Immature natural killer cell (primary cell): ENCODE results near the gene DOK7. TPM values are rescaled to one million over a fixed set of nuclear protein-coding genes. Genes with fewer than 3 reads are reported as not detected.
"Not testable (repeated sequence)": the region's sequence is repeated elsewhere in the genome, so short reads cannot be mapped to it uniquely, and the experiment has no call there.

Experiments
- DNase-seq, 3 donors: peaks; one replicate each; pipeline ENCODE4 v3.0.0; 2022; ENCODE audit warnings: mixed read lengths in 1 of 3
- H3K27ac Mint-ChIP-seq, 6 donors: one replicate each; pipeline ENCODE4 v1.8.0; 2020; ENCODE audit warnings: mixed read lengths in 6 of 6, mild to moderate bottlenecking in 5 of 6, inconsistent platforms in 4 of 6, moderate library complexity in 3 of 6
- H3K27me3 Mint-ChIP-seq, 3 donors: one replicate each; pipeline ENCODE4 v1.8.0; 2020 to 2021; ENCODE audit warnings: low read depth in 3 of 3, mild to moderate bottlenecking in 3 of 3, mixed read lengths in 3 of 3, moderate library complexity in 3 of 3, inconsistent platforms in 1 of 3
- H3K36me3 Mint-ChIP-seq, 3 donors: one replicate each; pipeline ENCODE4 v1.8.0; 2020; ENCODE audit warnings: mixed read lengths in 3 of 3, inconsistent platforms in 2 of 3, mild to moderate bottlenecking in 2 of 3
- H3K4me1 Mint-ChIP-seq, 2 donors: one replicate each; pipeline ENCODE4 v1.8.0; 2020; ENCODE audit warnings: inconsistent platforms in 2 of 2, mild to moderate bottlenecking in 2 of 2, mixed read lengths in 2 of 2, moderate library complexity in 1 of 2
- H3K4me3 Mint-ChIP-seq, 5 donors: one replicate each; pipeline ENCODE4 v1.8.0; 2020; ENCODE audit warnings: mild to moderate bottlenecking in 5 of 5, mixed read lengths in 5 of 5, inconsistent platforms in 3 of 5, moderate library complexity in 3 of 5
- H3K9me3 Mint-ChIP-seq, 6 donors: one replicate each; pipeline ENCODE4 v1.8.0; 2020; ENCODE audit warnings: mild to moderate bottlenecking in 6 of 6, mixed read lengths in 6 of 6, inconsistent platforms in 4 of 6, moderate library complexity in 3 of 6
- polyA plus RNA-seq, 3 donors: library from polyadenylated mRNA; unstranded; fragments of 300-500 nt; fragmentation: Illumina TruSeq; gene quantifications; one replicate each; pipeline ENCODE4 v1.2.3, GENCODE V29; 2021

The DOK7 gene
- polyA plus RNA-seq, 3 donors from 2014 or later: 4.2 to 4.8 TPM; not detected in 1

GRCh38 chr4:3502941-3503936 lies 40.1 kb downstream of the DOK7 start:
- H3K27ac Mint-ChIP-seq: no peak overlapping the region
- peaks cover 0 to 2% (median 0%) of the 10 kb centered on the region in 3 donors for H3K27me3 Mint-ChIP-seq
- H3K4me3 Mint-ChIP-seq: no peak overlapping the region
- peaks cover 9 to 17% (median 12%) of the 10 kb centered on the region in 3 donors for H3K36me3 Mint-ChIP-seq
- H3K4me1 Mint-ChIP-seq: peaks cover 8 to 14% of the 10 kb centered on the region in 2 donors
- peaks cover 0 to 2% (median 0%) of the 10 kb centered on the region in 6 donors for H3K9me3 Mint-ChIP-seq
- no peak for DNase-seq

GRCh38 chr4:3505231-3505630 lies 42.1 kb downstream of the DOK7 start:
- Mint-ChIP-seq H3K9me3 (peaks cover 0 to 2% (median 0%) of the 10 kb centered on the region in 6 donors), H3K4me3 (no peak overlapping the region), H3K27me3 (peaks cover 0 to 4% (median 0%) of the 10 kb centered on the region in 3 donors), H3K36me3 (peaks cover 21 to 29% (median 23%) of the 10 kb centered on the region in 3 donors), H3K4me1 (peaks cover 8 to 14% of the 10 kb centered on the region in 2 donors), H3K27ac (no peak overlapping the region)
- DNase-seq: no peak

GRCh38 chr4:3508542-3508941 lies 45.4 kb downstream of the DOK7 start:
- peaks cover 4 to 10% of the 10 kb centered on the region in 2 donors for H3K4me1 Mint-ChIP-seq
- peaks cover 0 to 4% (median 0%) of the 10 kb centered on the region in 3 donors for H3K27me3 Mint-ChIP-seq
- no peak for DNase-seq
- no peak overlapping the region for H3K4me3 Mint-ChIP-seq
- H3K9me3 Mint-ChIP-seq: peaks cover 0 to 2% (median 0%) of the 10 kb centered on the region in 6 donors
- H3K36me3 Mint-ChIP-seq: peaks cover 36 to 48% (median 37%) of the 10 kb centered on the region in 3 donors
- no peak overlapping the region for H3K27ac Mint-ChIP-seq

- H3K4me1 Mint-ChIP-seq: peaks cover 2 to 6% of the 10 kb centered on the region in 2 donors
- no peak overlapping the region for H3K27ac Mint-ChIP-seq
- H3K9me3 Mint-ChIP-seq: peaks cover 0 to 1% (median 0%) of the 10 kb centered on the region in 6 donors
- no peak overlapping the region for H3K4me3 Mint-ChIP-seq
- DNase-seq: no peak
- peaks cover 0 to 5% (median under 1%) of the 10 kb centered on the region in 3 donors for H3K27me3 Mint-ChIP-seq
- H3K36me3 Mint-ChIP-seq: peaks cover 34 to 54% (median 40%) of the 10 kb centered on the region in 3 donors
Observed at GRCh38 chr4:3510481-3510880, 47.4 kb downstream of the DOK7 start.

GRCh38 chr4:3511187-3511586 lies 48.1 kb downstream of the DOK7 start:
- Mint-ChIP-seq H3K4me3 (no peak overlapping the region), H3K36me3 (peaks cover 34 to 59% (median 40%) of the 10 kb centered on the region in 3 donors), H3K27ac (peak overlapping the region in 1 of 6 donors; percentile 28), H3K9me3 (no peaks in the 10 kb centered on the region), H3K27me3 (peaks cover 0 to 5% (median 3%) of the 10 kb centered on the region in 3 donors), H3K4me1 (peaks cover 2 to 6% of the 10 kb centered on the region in 2 donors)
- no peak for DNase-seq

GRCh38 chr4:3511601-3512000 lies 48.5 kb downstream of the DOK7 start:
- not testable (repeated sequence) for H3K4me1 Mint-ChIP-seq, H3K9me3 Mint-ChIP-seq, DNase-seq, H3K27me3 Mint-ChIP-seq, H3K4me3 Mint-ChIP-seq
- Mint-ChIP-seq H3K27ac (peak overlapping the region in 1 of 6 donors; percentile 28), H3K36me3 (peaks cover 34 to 56% (median 40%) of the 10 kb centered on the region in 3 donors)

GRCh38 chr4:3512279-3512678 lies 49.2 kb downstream of the DOK7 start:
- no peak overlapping the region for H3K4me3 Mint-ChIP-seq

GRCh38 chr4:3512719-3513118 lies 49.6 kb downstream of the DOK7 start:
- no peak for DNase-seq
- Mint-ChIP-seq H3K36me3 (peaks cover 33 to 53% (median 35%) of the 10 kb centered on the region in 3 donors), H3K27ac (no peak overlapping the region)

More at GRCh38 chr4:3512279-3512678, 49.2 kb downstream of the DOK7 start:
- DNase-seq: no peak
- Mint-ChIP-seq H3K27ac (no peak overlapping the region), H3K36me3 (peaks cover 35 to 56% (median 40%) of the 10 kb centered on the region in 3 donors), H3K9me3 (no peaks in the 10 kb centered on the region), H3K27me3 (peaks cover 0 to 9% (median 3%) of the 10 kb centered on the region in 3 donors), H3K4me1 (peaks cover 2 to 5% of the 10 kb centered on the region in 2 donors)

GRCh38 chr4:3513807-3514206 lies 50.7 kb downstream of the DOK7 start:
- no peak overlapping the region for H3K4me3 Mint-ChIP-seq
- no peaks in the 10 kb centered on the region for H3K4me1 Mint-ChIP-seq
- H3K36me3 Mint-ChIP-seq: peaks cover 27 to 44% (median 28%) of the 10 kb centered on the region in 3 donors
- H3K27me3 Mint-ChIP-seq: peaks cover 0 to 8% (median 3%) of the 10 kb centered on the region in 3 donors
- H3K9me3 Mint-ChIP-seq: no peaks in the 10 kb centered on the region
- no peak for DNase-seq
- no peak overlapping the region for H3K27ac Mint-ChIP-seq

More at GRCh38 chr4:3512719-3513118, 49.6 kb downstream of the DOK7 start:
- Mint-ChIP-seq H3K4me1 (peaks cover 0 to under 1% of the 10 kb centered on the region in 2 donors), H3K4me3 (no peak overlapping the region), H3K27me3 (peaks cover 0 to 9% (median 3%) of the 10 kb centered on the region in 3 donors), H3K9me3 (no peaks in the 10 kb centered on the region)

GRCh38 chr4:3514221-3514780 lies 51.2 kb downstream of the DOK7 start:
- Mint-ChIP-seq H3K9me3 (no peaks in the 10 kb centered on the region), H3K4me1 (no peaks in the 10 kb centered on the region), H3K27me3 (peaks cover 0 to 7% (median 3%) of the 10 kb centered on the region in 3 donors), H3K4me3 (no peak overlapping the region), H3K27ac (no peak overlapping the region), H3K36me3 (peaks cover 26 to 42% (median 27%) of the 10 kb centered on the region in 3 donors)
- DNase-seq: no peak

- H3K27ac Mint-ChIP-seq: no peak overlapping the region
- peaks cover 23 to 40% (median 24%) of the 10 kb centered on the region in 3 donors for H3K36me3 Mint-ChIP-seq
Observed at GRCh38 chr4:3514806-3515501, 51.8 kb downstream of the DOK7 start.

GRCh38 chr4:3515646-3516045 lies 52.5 kb downstream of the DOK7 start:
- Mint-ChIP-seq H3K9me3 (no peaks in the 10 kb centered on the region), H3K36me3 (peaks cover 18 to 34% (median 19%) of the 10 kb centered on the region in 3 donors), H3K4me3 (no peak overlapping the region), H3K27me3 (peaks cover 0 to 7% (median 3%) of the 10 kb centered on the region in 3 donors), H3K4me1 (no peaks in the 10 kb centered on the region), H3K27ac (no peak overlapping the region)
- no peak for DNase-seq

More at GRCh38 chr4:3514806-3515501, 51.8 kb downstream of the DOK7 start:
- Mint-ChIP-seq H3K9me3 (no peaks in the 10 kb centered on the region), H3K4me3 (no peak overlapping the region), H3K4me1 (no peaks in the 10 kb centered on the region), H3K27me3 (peaks cover 0 to 7% (median 3%) of the 10 kb centered on the region in 3 donors)
- DNase-seq: no peak
